SKM-1 treated with dmso at 0.1 percent for 144 hours (cell line): ENCODE results near the gene KTN1.

Experiments used
- DNase-seq: peaks from one replicate; lab custom pipeline; 2025; ENCODE audit not compliant: unreplicated experiment; lab: John Stamatoyannopoulos, UW

KTN1 gene

DNA sequence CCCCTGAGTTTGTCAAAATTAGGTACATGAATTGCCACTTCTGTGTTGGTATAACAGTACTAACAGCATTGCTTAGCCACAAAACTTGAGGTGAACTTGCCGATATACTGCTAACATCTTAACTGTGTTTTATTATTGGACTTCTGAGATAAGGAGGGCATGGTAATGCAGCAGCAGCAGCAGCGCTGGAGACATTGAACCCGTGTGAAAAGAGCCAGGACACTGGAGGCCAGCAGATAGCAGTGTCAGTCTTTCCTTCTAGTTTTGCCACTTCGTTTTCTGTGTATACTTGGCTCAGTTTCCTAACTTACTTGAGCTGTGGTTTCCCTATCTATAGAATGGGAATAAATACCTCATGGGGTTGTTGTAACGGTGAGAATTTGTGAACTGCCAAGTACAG, 82.7 kb downstream of the KTN1 start:
- DNase-seq, result no peak

DNA sequence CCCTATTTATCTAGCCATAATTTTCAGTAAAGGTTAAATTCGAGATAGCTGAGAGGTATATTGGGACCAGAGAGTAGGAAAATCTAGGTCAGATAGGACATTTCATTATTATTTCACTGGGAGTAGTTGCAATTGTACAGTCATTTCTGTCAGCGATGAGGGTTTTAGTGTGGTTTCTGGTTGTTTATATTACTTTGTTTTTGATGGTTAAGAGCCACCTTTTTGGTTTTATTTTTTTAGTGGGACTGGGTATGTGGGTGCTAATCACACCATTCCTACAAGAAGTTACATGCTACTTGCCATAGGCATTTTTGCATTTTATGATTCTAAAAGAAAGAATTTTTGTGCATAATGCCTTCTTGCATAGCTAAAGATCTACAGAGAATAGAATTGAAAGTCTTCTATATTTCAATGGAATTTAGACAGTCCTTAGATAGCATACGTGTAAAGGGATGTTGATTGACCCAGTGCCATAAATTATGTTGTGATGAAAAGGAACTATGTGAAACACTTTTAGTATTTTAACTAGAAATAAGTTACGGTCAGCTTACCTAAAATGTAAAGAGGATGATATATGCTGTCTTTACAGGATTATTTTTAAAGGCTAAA, 85.2 kb downstream of the KTN1 start:
- DNase-seq, result no peak

DNA sequence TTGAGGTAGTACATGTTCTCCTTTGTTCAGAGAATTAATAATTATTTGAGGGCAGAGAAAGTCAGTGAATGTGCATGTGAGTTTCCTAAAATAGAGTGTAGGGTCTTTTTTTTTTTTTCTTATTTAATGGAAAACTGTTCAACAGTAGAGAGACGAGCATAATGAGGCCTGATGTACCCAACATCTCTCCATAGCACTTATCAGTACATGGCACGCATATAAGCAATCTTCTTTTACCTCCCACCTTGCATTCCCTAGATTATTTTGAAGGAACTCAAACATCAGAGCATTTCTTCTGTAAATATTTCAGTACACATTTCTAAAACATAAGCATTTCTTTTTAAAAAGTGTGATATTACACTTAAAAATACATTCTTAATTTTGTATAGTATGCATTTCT, 87.8 kb downstream of the KTN1 start:
- DNase-seq, result no peak

DNA sequence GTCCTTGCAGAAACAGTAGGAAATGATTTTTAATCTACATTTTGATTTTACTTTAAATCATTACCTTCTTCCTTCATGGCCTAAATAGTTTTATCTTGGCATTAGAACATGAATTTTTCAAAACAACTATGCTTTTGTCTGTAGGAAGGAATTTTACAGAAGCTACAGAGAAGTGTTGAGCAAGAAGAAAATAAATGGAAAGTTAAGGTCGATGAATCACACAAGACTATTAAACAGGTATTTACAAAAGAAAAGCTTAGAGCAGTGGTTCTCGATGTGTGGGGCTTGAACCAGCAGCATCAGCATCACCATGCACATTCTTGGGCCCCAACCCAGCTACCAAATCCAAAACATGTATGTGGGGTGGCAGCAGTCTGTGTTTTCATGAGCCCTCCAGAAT, 91.6 kb downstream of the KTN1 start:
- DNase-seq, result no peak

DNA sequence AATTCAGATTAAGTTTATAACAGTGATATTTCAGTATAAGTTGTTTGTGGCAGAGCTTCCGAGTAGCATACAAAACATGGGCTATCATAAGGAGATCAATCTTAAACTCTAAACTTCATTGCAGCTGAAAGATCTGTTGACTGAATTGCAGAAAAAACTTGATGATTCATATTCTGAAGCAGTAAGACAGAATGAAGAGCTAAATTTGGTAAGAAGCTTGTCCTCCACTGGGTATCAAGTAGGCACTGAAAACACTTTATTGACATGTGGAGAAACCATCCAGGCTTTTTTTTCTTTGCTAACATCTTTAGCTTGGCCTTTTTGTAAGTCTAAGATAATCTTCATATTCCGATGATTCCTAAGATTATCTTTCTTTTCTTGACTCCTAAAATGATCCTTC, 93.0 kb downstream of the KTN1 start:
- DNase-seq, result no peak

DNA sequence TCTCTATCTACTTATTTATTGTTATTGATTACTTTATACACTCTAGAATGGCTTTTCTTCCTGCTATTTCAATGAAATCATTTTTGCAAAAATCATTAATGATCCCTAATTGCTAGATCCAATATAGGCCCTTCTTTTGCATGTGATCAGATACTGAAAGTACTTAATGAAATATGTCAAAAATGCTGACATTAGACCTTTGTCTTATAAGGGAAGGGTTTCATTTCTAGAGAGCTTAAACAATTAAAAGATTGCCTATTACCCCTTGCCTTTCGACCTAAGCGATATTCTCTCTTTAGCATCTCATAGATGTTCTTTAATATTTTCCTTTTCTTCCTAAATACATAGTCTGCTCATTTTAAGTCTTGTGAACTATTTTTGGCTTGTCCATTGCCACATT, 101.1 kb downstream of the KTN1 start:
- DNase-seq, result no peak

DNA sequence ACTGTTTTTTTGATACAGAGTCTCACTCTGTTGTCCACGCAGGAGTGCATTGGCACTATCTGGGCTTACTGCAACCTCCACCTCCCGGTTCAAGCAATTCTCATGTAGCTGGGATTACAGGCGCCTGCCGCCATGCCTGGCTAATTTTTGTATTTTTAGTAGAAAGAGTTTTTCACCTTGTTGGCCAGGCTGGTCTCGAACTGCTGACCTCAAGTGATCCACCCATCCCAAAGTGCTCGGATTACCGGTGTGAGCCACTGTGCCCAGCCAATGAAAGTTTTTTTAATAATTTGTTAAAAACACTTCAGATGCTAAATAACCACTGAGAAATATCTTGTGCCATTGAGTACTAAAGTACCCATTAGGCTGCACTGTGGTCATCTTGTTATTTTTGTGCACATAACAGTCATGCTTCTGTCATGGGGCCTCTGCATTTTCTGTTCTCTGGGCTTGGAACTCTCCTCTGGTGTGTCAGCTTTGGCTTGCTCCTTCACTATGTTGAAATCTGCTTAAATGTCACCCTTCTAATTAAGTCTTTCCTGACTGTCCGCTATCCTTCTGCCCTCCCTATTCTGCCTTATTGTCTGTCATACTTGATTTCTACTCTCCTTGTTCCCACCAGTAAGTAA, 105.1 kb downstream of the KTN1 start:
- DNase-seq, result no peak

DNA sequence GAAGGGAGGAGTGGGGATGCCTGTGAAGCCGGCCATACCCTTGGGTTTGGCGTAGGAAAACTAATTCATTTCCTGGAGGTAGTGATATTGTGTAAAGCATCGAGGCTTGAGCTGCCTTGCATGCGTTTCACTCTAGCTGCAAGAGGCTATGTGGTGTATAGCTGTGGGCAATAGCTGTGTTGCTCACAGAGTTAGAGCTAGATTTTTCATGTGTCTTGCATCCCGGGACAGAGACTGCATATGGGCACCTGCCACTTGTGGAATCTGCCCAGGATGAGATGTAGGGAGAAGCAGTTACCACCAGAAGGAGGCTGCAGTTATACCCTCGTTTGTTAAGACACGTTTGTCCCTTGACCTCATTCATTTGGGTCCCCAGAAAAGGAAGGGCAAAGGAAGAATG, 106.7 kb downstream of the KTN1 start:
- no peak for DNase-seq

DNA sequence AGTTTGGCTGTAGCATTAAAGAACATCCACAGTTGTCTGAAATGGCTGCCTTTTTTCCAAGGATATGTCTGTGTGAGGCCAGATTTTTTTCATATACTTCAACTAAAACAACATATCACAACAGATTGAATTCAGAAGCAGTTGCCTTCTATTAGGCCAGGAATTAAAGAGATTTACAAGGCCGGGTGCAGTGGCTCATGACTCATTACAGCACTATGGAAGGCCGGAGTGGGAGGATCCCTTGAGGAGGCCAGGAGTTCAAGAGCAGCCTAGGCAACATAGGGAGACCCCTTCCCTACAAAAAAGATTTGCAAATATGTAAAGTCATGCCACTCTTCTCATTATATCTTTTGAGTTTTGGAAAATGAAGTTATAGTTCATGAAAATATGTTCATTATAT, 108.6 kb downstream of the KTN1 start:
- no peak for DNase-seq

DNA sequence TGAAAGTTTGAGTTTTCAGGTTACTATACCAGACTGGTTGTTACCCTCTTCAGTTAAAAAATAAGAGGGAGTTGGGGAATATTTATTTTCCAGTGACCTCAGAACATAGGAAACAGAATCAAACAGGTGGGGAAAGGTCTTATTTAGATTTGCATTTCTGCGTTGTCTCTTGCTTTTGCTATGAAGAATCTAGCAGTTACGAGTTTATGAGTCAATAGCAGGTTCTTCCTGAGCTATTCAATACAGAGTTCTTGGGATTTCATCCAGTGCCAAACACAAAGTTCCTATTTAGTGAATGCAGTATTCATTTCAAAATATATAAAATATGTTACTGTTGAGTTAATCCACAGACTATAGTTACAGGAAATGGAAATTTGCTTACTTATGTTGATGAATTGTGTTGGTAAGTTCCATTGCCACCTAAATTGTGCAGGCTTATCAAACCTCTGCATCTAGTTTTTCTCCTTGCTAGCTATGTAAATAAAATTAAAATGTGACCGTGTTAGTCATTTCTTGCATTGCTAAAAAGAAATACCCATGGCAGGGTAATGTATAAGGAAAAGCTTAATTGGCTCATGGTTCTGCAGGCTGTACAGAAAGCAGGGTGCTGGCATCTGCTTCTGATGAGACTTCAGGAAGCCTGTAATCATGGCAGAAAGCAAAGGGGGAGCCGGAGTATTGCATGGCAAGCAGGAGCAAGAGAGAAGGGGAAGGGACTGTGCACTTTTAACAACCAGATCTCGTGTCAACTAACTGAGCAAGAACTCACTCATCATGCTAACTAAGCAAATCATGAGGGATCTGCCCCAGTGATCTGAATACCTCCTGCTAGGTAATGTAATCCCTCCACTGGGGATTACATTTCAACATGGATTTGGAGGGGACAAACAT, 110.2 kb downstream of the KTN1 start:
- no peak for DNase-seq

DNA sequence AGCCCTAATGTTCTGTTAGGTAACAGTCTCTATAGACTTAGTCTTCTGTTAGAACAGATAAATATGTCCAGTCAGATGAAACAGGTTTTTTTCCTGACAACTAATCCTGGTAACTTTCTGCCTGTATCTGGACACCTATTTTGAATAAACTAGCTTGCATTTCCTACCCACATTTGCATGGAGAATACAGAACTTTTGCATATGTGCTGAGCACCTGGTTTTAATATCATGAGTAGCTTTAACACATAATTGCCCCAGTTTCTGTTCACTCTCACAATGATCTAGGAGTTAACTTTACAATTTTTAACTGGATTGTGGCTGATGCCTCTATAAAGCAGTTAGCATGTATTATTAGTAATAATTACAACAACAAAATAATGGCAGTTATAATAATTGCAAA, 111.7 kb downstream of the KTN1 start:
- no peak for DNase-seq

DNA sequence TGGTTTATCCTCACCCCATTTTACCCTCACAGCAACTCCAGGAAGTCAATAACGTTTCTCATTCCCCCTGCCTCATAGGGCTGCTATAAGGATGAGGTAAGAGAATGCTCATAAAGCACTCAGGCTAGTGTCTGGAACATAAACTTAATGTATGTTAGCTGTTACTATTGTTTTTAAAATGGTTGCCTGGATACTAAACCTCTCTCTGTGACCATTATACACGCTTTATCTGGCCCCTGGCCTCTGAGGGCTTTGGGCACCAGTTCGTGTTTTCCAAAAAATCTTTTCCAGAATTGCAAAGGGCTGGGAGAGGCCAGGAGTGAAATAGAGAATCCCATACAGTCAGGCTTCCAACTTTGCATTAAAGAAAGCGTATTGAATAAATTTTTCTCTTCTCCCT, 113.9 kb downstream of the KTN1 start:
- no peak for DNase-seq

DNA sequence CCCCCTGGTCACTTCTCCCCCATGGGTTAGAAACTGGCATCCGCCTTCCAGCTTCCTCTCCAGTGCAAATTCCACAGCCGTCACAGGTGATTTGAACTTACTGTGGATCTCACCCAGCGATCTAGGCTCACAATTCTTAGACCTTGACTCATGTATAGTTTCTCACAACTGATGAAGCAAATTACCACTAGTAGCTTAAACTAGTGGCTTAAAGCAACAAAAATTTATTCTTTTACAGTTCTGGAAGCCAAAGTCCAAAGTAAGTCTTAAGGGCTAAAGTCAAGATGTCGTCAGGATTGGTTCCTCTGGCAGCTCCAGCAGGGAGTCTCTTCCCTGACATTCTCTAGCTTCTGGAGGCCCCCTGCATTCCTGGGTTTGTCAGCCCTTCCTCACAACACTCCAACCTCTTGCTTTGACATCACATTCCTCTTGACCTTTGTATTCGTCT, 117.4 kb downstream of the KTN1 start:
- no peak for DNase-seq

DNA sequence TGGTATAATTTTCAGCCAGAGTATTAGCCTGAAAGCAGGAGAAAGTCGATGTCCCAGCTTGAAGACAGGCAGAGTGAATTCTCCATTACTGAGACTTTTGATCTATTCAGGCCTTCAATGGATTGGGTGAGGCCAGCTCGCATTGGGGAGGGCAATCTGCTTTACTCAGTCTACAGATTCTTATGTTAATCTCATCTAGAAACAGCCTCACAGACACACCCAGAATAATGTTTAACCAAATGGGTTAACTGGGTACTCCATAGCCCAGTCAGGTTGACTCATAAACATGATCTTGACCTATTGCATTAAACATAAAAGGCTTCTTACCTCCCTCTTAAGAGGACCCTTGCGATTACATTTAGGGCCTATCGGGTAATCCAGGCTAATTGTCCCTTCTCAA, 118.0 kb downstream of the KTN1 start:
- no peak for DNase-seq

DNA sequence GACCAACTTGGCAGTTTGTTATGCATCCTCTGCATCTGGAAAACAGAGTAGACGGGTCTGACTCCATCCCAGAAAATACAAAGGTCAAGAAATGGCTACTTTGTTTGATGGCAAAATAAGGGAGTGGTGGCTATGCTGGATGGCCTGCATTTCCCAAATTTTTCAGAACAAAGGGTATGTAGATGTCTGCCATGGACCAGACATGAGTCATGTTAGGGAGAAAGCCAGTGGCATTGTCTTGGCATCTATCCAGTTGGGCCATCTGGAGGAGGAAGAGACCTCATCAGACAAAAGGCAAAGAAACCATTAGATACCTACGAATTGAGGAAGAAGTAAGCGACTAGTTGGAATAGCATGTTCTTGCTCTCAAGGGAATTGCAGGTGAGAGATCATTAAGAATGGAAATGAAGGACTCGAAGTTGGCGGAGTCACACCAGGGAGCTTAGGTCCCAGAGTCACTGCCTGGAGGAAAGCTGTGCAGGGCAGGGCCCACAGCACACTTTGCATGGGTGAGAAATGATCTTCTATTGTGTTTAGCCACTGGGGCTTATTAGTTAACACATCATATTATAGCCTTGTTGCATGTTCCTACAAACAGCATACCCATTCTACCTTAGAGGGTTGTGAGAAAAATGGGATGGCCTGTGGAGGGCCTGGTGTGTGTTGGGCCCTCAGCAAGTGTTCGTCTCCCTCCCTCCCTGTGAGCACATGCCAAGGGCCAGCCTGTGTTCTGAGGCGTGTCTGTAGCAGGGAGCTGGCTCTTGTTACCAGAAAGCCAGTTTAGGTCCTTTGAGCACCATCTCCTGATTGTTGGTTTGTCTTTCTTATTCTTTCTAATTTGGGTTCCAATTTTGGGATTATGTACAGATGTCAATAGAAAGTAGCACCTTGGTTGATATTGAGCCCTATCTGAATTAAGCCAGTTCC, 119.4 kb downstream of the KTN1 start:
- DNase-seq, result no peak

DNA sequence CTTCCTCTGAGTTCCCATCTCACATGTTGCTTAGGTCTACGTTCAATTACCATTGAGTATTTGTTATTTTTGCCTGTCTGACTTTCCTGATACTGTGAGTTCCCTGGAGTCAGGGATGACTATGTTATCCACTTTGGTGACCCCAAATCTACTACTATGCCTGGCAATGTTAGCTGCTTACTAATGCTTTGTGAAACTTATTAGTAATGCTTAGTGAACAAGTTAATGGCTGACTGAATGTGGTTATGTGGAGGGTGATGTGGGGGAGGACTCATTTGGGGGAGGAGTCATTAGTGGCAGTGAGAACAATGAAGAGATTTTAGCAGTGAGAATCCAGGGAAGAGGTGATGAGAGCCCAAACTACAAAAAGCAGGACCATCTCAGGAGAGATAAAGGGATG, 121.6 kb downstream of the KTN1 start:
- no peak for DNase-seq

DNA sequence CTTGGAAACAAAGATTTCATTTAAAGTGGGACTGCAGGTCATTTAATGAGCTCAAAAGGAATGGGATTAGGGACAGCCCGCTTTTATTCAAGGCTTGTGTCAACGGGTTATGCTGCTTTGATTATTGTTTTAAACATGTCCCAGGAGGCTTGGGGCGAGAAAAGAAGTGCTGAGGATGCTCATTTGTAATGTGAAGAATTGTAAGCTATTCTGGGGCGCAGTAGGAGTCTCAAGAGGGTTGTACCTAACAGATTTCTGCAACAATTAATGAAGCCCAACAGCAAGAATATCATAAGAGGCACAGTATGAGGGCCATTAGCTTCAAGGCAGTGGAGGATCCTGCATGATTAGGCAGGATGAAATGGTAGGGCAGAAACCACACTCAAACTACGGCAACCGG, 122.5 kb downstream of the KTN1 start:
- no peak for DNase-seq

DNA sequence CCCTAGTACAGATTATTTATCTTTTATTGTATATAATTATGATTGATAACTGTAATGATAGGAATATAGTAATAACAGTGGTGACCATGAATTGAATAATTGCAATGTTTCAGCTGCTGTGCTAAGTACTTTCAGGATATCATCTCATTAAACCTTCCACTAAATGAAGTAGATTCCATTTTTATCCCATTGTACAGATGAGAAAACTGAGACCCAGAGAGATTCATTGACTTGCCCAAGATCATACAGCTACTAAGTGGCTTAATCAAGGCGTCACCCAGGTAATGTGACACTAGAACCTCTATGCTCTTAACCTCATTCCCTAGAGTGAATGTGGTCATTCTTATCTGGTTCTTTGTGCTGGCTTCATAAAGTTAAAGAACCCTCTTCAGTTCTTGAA, 124.6 kb downstream of the KTN1 start:
- no peak for DNase-seq

DNA sequence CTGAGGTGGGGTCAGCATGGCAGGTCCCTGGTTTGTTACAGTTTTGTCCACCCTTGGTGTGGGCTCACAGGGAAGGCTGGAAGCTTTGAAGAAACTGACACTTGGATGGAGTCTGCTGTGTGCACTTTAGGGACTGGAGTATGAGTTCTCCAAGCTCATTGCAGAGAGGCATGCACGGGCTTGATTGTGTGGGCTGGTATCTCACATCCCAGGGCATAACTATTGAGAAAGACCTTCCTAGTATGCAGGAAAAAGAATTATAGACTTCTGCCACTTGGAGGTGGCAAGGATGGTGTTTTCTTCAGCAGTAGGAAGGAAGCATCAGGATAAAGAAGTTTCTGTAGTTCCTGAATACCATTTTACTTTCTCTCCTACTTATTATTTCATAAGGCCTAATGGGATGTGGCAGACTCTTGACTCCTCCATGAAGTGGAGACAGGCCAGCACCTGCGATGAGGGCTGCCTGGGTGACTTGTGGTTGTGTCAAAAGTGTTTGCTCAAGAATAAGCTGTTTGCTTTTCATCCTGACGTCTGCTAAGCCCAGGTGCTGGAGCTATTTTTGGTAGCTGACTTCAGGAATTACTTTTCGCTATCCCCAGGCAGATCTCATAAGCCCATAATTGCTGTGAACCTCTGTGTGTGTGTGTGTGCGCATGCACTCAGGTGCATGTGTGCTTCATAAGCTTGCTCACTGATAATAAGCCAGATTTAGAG, 125.8 kb downstream of the KTN1 start:
- no peak for DNase-seq

DNA sequence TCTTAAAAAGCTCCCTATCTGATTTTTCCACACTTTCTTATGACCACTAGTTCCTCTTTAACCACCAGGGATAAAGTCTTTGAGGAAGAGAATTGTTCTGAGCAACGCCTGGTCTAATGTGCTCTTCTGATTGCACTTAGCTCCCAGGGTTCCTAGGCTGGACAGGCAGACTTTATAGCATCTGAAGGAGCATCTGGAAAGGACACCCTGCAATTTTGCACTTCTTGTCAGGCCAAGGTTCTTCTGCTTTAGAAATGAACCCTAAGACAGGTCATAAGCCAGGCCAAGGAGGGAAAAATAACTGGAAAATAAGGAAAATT, 126.3 kb downstream of the KTN1 start:
- no peak for DNase-seq

DNA sequence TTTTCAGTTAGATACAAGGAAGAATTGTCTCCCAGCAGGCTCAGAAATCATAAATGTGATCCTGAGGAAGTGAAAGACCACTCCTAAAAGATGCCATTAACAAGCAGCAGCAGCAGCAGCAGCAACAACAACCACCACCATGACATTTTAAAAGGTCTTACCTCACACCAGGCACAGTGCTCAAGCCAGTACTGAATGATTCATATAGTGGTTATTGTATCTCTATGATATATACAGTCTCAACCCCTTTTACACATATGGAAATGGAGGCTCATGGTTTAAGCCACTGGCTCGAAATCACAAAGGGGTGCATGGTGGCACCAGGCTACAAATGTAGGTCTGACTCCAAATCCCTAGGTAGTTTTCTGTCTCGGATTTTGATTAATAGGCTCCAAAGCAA, 126.9 kb downstream of the KTN1 start:
- DNase-seq, result no peak
